GM12878 (cell line): ENCODE data around the gene AP2A2. TPM values are rescaled to one million over a fixed set of nuclear protein-coding genes. Genes with fewer than 3 reads are reported as not detected.
A peak's percentile ranks its signal among the peaks of the same experiment; 100 is the strongest.

Source experiments
- ATAC-seq: fragments of 200-7000 bp; cut with Tn5 transposase; 3 replicates; pipeline ENCODE4 v1.9.1; 2020; ENCODE audit warnings: mild to moderate bottlenecking, moderate library complexity
- BruUV-seq: library from RNA; stranded (reverse); fragments of 400-500 nt; replicated peaks from 2 replicates; lab custom pipeline; 2021; lab: Mats Ljungman, UMichigan
- CTCF ChIA-PET: fragments of 300-600 bp; sonication (Branson Sonifier 250); formaldehyde crosslinking; extraction: SDS; loops from one replicate; lab custom pipeline; 2021; ENCODE audit warnings: inconsistent platforms; lab: Yijun Ruan, JAX
- POLR2A ChIA-PET: fragments of 350-600 bp; formaldehyde crosslinking; extraction: SDS; loops from one replicate; lab custom pipeline; 2021; ENCODE audit warnings: inconsistent platforms; lab: Charles Lee
- RAD21 ChIA-PET: fragments of 300-600 bp; sonication (Branson Sonifier 250); formaldehyde crosslinking; loops from one replicate; lab custom pipeline; 2023; ENCODE audit warnings: antibody characterized with exemption; ENCODE audit not compliant: unreplicated experiment; lab: Charles Lee
- SMC1A ChIA-PET: fragments of 300-600 bp; sonication (Branson Sonifier 250); formaldehyde crosslinking; loops from one replicate; lab custom pipeline; 2023; ENCODE audit not compliant: unreplicated experiment, uncharacterized antibody; lab: Charles Lee
- DNase-seq: peaks from one replicate; pipeline ENCODE4 v3.0.0-alpha.2; 2011; ENCODE audit warnings: low read depth, low spot score
- FAIRE-seq: peaks from 3 replicates; lab custom pipeline; 2011; peaks lifted over from hg19 to GRCh38; lab: Jason Lieb, UNC
- H2AFZ ChIP-seq: 2 replicates; pipeline ENCODE4 v1.6.0; 2011; ENCODE audit warnings: low read depth, low read length, control low read depth; ENCODE audit not compliant: control insufficient read depth
- H3K27ac ChIP-seq: 2 replicates; pipeline ENCODE4 v1.5.1; 2011; ENCODE audit warnings: control low read depth; ENCODE audit not compliant: control insufficient read depth, insufficient read depth
- H3K27me3 ChIP-seq, 2 experiments: replicated peaks in 1 of 2; 2 replicates each; pipeline versions ENCODE4 v1.6.0 to v1.6.1; 2011; ENCODE audit warnings: low read length in 1 of 2; ENCODE audit not compliant: control insufficient read depth in 2 of 2, insufficient read depth in 2 of 2
- H3K36me3 ChIP-seq, 2 experiments: 2 replicates each; pipeline ENCODE4 v1.5.1; 2011; ENCODE audit warnings: low read length in 1 of 2; ENCODE audit not compliant: control insufficient read depth in 2 of 2, insufficient read depth in 2 of 2
- H3K4me1 ChIP-seq: 2 replicates; pipeline ENCODE4 v1.6.1; 2011; ENCODE audit warnings: mild to moderate bottlenecking, low read length, moderate library complexity, mixed read lengths; ENCODE audit not compliant: control insufficient read depth, insufficient read depth
- H3K4me2 ChIP-seq: 2 replicates; pipeline ENCODE4 v1.6.0; 2011; ENCODE audit warnings: control low read depth; ENCODE audit not compliant: control insufficient read depth, insufficient read depth
- H3K4me3 ChIP-seq: fragments of 200-600 bp; sonication (generic); 2 replicates; pipeline ENCODE4 v1.5.1; 2016
- H3K79me2 ChIP-seq: 2 replicates; pipeline ENCODE4 v1.6.0; 2011; ENCODE audit warnings: low read length; ENCODE audit not compliant: control insufficient read depth, insufficient read depth
- H3K9ac ChIP-seq: 2 replicates; pipeline ENCODE4 v1.8.0; 2011; ENCODE audit warnings: low read length, control low read depth, mixed read lengths; ENCODE audit not compliant: control insufficient read depth, insufficient read depth
- H3K9me3 ChIP-seq: replicated peaks from 3 replicates; pipeline ENCODE4 v1.5.1; 2011; ENCODE audit warnings: mild to moderate bottlenecking, low read length; ENCODE audit not compliant: control insufficient read depth, insufficient read depth
- H4K20me1 ChIP-seq: 2 replicates; pipeline ENCODE4 v1.6.0; 2011; ENCODE audit not compliant: control insufficient read depth, insufficient read depth
- BACH1 ChIP-seq: fragments of 450-650 bp; IDR thresholded peaks from 2 replicates; pipeline ENCODE4 v1.6.1; 2017; ENCODE audit warnings: mild to moderate bottlenecking, borderline replicate concordance
- GABPA ChIP-seq: IDR thresholded peaks from 2 replicates; pipeline ENCODE4 v1.6.1; 2014; ENCODE audit warnings: antibody characterized with exemption, low read depth, mild to moderate bottlenecking, inconsistent platforms
- LARP7 ChIP-seq: fragments of 450-650 bp; IDR thresholded peaks from 2 replicates; pipeline ENCODE4 v1.6.1; 2017; ENCODE audit warnings: mild to moderate bottlenecking
- PKNOX1 ChIP-seq: fragments of 450-650 bp; IDR thresholded peaks from 2 replicates; pipeline ENCODE4 v1.6.1; 2016; ENCODE audit warnings: mild to moderate bottlenecking
- POLR2A ChIP-seq: IDR thresholded peaks from 2 replicates; pipeline ENCODE4 v1.6.1; 2011; ENCODE audit warnings: low read depth, mild to moderate bottlenecking, low read length
- SMAD5 ChIP-seq: IDR thresholded peaks from 2 replicates; pipeline ENCODE4 v1.6.1; 2016; ENCODE audit warnings: antibody characterized with exemption, low read depth
- TARDBP ChIP-seq: IDR thresholded peaks from 2 replicates; pipeline ENCODE4 v1.6.1; 2016; ENCODE audit warnings: borderline replicate concordance
- WGBS: methylation state at CpG from one replicate; pipeline ENCODE4 v1.1.6; 2016; ENCODE audit warnings: low lambda C conversion rate; ENCODE audit not compliant: insufficient replicate concordance, insufficient coverage; ENCODE audit errors: missing lambda C conversion rate; 5-methylcytosine and 5-hydroxymethylcytosine counted together
- in situ Hi-C: fragments of 300-500 bp; cut with MboI; formaldehyde crosslinking; loops from 9 replicates; pipeline ENCODE4 v1.14.3; 2018; ENCODE audit warnings: mixed read lengths
- intact Hi-C: fragments of 100-400 bp; cut with micrococcal nuclease; formaldehyde crosslinking; loops from one replicate; pipeline ENCODE4 v1.14.2; 2022; ENCODE audit not compliant: unreplicated experiment
- polyA plus RNA-seq, 11 experiments: library from polyadenylated mRNA; depleted of rRNA in 4 of 11; unstranded in 6 of 11; stranded (reverse) in 5 of 11; fragments of >200 nt; fragmentation: Nextera tagmentation in 4 of 11; fragmentation: Illumina TruSeq in 1 of 11; extraction: Ambion mirVana in 4 of 11; extraction: Trizol in 1 of 11; gene quantifications; 1 replicate in 1 of 11; 2 replicates in 10 of 11; pipeline versions ENCODE4 v1.2.1 to v1.2.3, GENCODE V29; 2011 to 2016; ENCODE audit warnings: inconsistent platforms in 2 of 11, missing spikeins in 2 of 11, low read depth in 1 of 11
- total RNA-seq, 4 experiments: library from RNA; depleted of rRNA in 3 of 4; stranded (reverse); fragments of >200 nt in 3 of 4; fragmentation: Illumina TruSeq in 1 of 4; extraction: Trizol in 1 of 4; gene quantifications; 2 replicates each; pipeline versions ENCODE4 v1.2.1 to v1.2.3, GENCODE V29; 2013 to 2021

The AP2A2 gene
- total and polyA plus RNA-seq, 10 of the 15 experiments (the other 5 are each of a cell fraction or from before 2014, with no cell fraction given) = 0.58 to 48.8 (median 18.2) TPM

GRCh38 chr11:886568-886967 lies 39.1 kb upstream of the AP2A2 start:
- POLR2A ChIA-PET = no interaction called here
- no peak overlapping the region for H3K9ac ChIP-seq
- TF ChIP-seq BACH1 (no peak), GABPA (no peak), SMAD5 (no peak), LARP7 (no peak)
- TF ChIP-seq, all 136 proteins: peak for 0
- FAIRE-seq (no peak), DNase-seq (no peak), ATAC-seq (no peak)
- H3K4me2 ChIP-seq = no peak overlapping the region
- in situ Hi-C loops (no loop called here), intact Hi-C loops (no loop called here)
- ChIA-PET SMC1A (no interaction called here), RAD21 (no interaction called here), CTCF (no interaction called here)
- H3K9me3 ChIP-seq = no peaks in the 10 kb centered on the region
- 97% methylated on average over 17 of the region's 17 CpGs for WGBS
- H4K20me1 ChIP-seq = no peaks in the 10 kb centered on the region
- H3K36me3 ChIP-seq = peaks cover 0 to 6% of the 10 kb centered on the region in 2 experiments; a peak in 3 of 4 replicates
- no peak overlapping the region for H2AFZ ChIP-seq
- no peaks in the 10 kb centered on the region for H3K4me1 ChIP-seq
- H3K27me3 ChIP-seq = no peaks in the 10 kb centered on the region
- BruUV-seq = no TSS peak
- H3K27ac ChIP-seq = no peak overlapping the region
- H3K79me2 ChIP-seq = no peaks in the 10 kb centered on the region
- no peak overlapping the region for H3K4me3 ChIP-seq

GRCh38 chr11:887589-887988 lies 38.1 kb upstream of the AP2A2 start:
- Histone ChIP-seq H3K79me2 (no peaks in the 10 kb centered on the region), H2AFZ (no peak overlapping the region), H3K4me3 (no peak overlapping the region), H3K36me3 (peaks cover 0 to 6% of the 10 kb centered on the region in 2 experiments; a peak in 3 of 4 replicates), H3K4me1 (no peaks in the 10 kb centered on the region), H3K9me3 (no peaks in the 10 kb centered on the region), H3K4me2 (no peak overlapping the region), H4K20me1 (no peaks in the 10 kb centered on the region), H3K9ac (no peak overlapping the region), H3K27ac (no peak overlapping the region), H3K27me3 (no peaks in the 10 kb centered on the region)
- TF ChIP-seq POLR2A (0 out of 2 replicates have a peak, but pooled peaks have one; percentile 24), PKNOX1 (no peak), TARDBP (no peak)
- POLR2A ChIA-PET = no interaction called here
- in situ Hi-C loops = no loop called here
- RAD21 ChIA-PET = no interaction called here
- intact Hi-C loops = no loop called here
- WGBS = 94% methylated on average over 14 of the region's 14 CpGs
- DNase-seq (no peak), FAIRE-seq (no peak), ATAC-seq (no peak)
- SMC1A ChIA-PET = no interaction called here
- BruUV-seq = no TSS peak
- CTCF ChIA-PET = interaction anchor here (0.5 kb wide), 1 partner anchor 129 kb away, joined by 3 read pairs; no protein-coding TSS in a partner anchor
